Activated CD8-positive, alpha-beta memory T cell treated with anti-CD3 and anti-CD28 coated beads, Interleukin-2, amount 50 U/mL, for 24 hours (primary cell): ENCODE measurements around the gene PPM1D.

Source experiments
- DNase-seq: peaks from one replicate; pipeline ENCODE4 v3.0.0-alpha.2; 2020; ENCODE audit errors: extremely low read depth

The PPM1D gene

GRCh38 chr17:60618854-60619526 is 19.0 kb downstream of the PPM1D start:
- no peak for DNase-seq

GRCh38 chr17:60622961-60623360 is 23.0 kb downstream of the PPM1D start:
- DNase-seq = no peak

GRCh38 chr17:60623415-60623814 is 23.4 kb downstream of the PPM1D start:
- no peak for DNase-seq

- no peak for DNase-seq
Measured at GRCh38 chr17:60627124-60627523, 27.1 kb downstream of the PPM1D start.

GRCh38 chr17:60628252-60628889 is 28.4 kb downstream of the PPM1D start:
- no peak for DNase-seq

GRCh38 chr17:60629120-60629519 is 29.1 kb downstream of the PPM1D start:
- DNase-seq = no peak

- DNase-seq = no peak
Measured at GRCh38 chr17:60630352-60630751, 30.4 kb downstream of the PPM1D start.

- no peak for DNase-seq
Measured at GRCh38 chr17:60631119-60631518, 31.1 kb downstream of the PPM1D start.

- no peak for DNase-seq
Measured at GRCh38 chr17:60637683-60638082, 37.7 kb downstream of the PPM1D start.

GRCh38 chr17:60639019-60639330 is 39.0 kb downstream of the PPM1D start:
- no peak for DNase-seq

GRCh38 chr17:60640503-60640902 is 40.5 kb downstream of the PPM1D start:
- no peak for DNase-seq

GRCh38 chr17:60641126-60641525 is 41.1 kb downstream of the PPM1D start:
- no peak for DNase-seq

GRCh38 chr17:60641810-60642220 is 41.8 kb downstream of the PPM1D start:
- DNase-seq = no peak

GRCh38 chr17:60645918-60646523 is 46.0 kb downstream of the PPM1D start:
- DNase-seq = no peak

- DNase-seq = no peak
Measured at GRCh38 chr17:60646701-60647100, 46.7 kb downstream of the PPM1D start.

- no peak for DNase-seq
Measured at GRCh38 chr17:60647705-60648104, 47.7 kb downstream of the PPM1D start.

- DNase-seq = no peak
Measured at GRCh38 chr17:60652454-60653247, 52.7 kb downstream of the PPM1D start.

- no peak for DNase-seq
Measured at GRCh38 chr17:60653569-60653968, 53.6 kb downstream of the PPM1D start.

- DNase-seq = no peak
Measured at GRCh38 chr17:60656499-60656898, 56.5 kb downstream of the PPM1D start.

GRCh38 chr17:60659156-60659555 is 59.2 kb downstream of the PPM1D start:
- no peak for DNase-seq

GRCh38 chr17:60661489-60661888 is 61.5 kb downstream of the PPM1D start:
- no peak for DNase-seq

GRCh38 chr17:60664022-60664421 is 64.0 kb downstream of the PPM1D start:
- DNase-seq = no peak

- no peak for DNase-seq
Measured at GRCh38 chr17:60665602-60666001, 65.6 kb downstream of the PPM1D start.
